LoVo (cell line): ENCODE data around the gene DST.
"Not testable (repeated sequence)": the region's sequence is repeated elsewhere in the genome, so short reads cannot be mapped to it uniquely, and the experiment has no call there.

ENCODE experiments used
- DNase-seq: peaks from one replicate; pipeline ENCODE4 v3.0.0-alpha.2; 2016; ENCODE audit warnings: low spot score

The DST gene

GRCh38 chr6:56661338-56661737, 18.6 kb upstream of the DST start:
- DNase-seq = not testable (repeated sequence)

- DNase-seq = no peak
Measured at GRCh38 chr6:56660381-56660730, 17.7 kb upstream of the DST start.

- DNase-seq = no peak
Measured at GRCh38 chr6:56659721-56660380, 17.2 kb upstream of the DST start.

GRCh38 chr6:56658326-56658725, 15.6 kb upstream of the DST start:
- DNase-seq = no peak

GRCh38 chr6:56657354-56657753, 14.7 kb upstream of the DST start:
- DNase-seq = no peak

- DNase-seq = no peak
Measured at GRCh38 chr6:56656466-56656865, 13.8 kb upstream of the DST start.

- no peak for DNase-seq
Measured at GRCh38 chr6:56655996-56656395, 13.3 kb upstream of the DST start.

- DNase-seq = no peak
Measured at GRCh38 chr6:56655249-56655648, 12.6 kb upstream of the DST start.

GRCh38 chr6:56652994-56653393, 10.3 kb upstream of the DST start:
- DNase-seq = peak; percentile 50

GRCh38 chr6:56652231-56652630, 9.5 kb upstream of the DST start:
- no peak for DNase-seq

GRCh38 chr6:56650191-56650590, 7.5 kb upstream of the DST start:
- DNase-seq = no peak

- no peak for DNase-seq
Measured at GRCh38 chr6:56649782-56650181, 7.1 kb upstream of the DST start.

GRCh38 chr6:56649053-56649769, 6.5 kb upstream of the DST start:
- DNase-seq = peak; percentile 64

GRCh38 chr6:56647172-56647762, 4.6 kb upstream of the DST start:
- DNase-seq = no peak

- DNase-seq = no peak
Measured at GRCh38 chr6:56644366-56644765, 1.7 kb upstream of the DST start.

- DNase-seq = no peak
Measured at GRCh38 chr6:56643379-56644089, 845 bp upstream of the DST start.

GRCh38 chr6:56640374-56640773, 2.3 kb downstream of the DST start:
- no peak for DNase-seq

- DNase-seq = no peak
Measured at GRCh38 chr6:56638760-56639159, 3.9 kb downstream of the DST start.

- peak; percentile 63 for DNase-seq
Measured at GRCh38 chr6:56637640-56638039, 5.0 kb downstream of the DST start.

- DNase-seq = no peak
Measured at GRCh38 chr6:56628105-56628504, 14.6 kb downstream of the DST start.

- no peak for DNase-seq
Measured at GRCh38 chr6:56625356-56625755, 17.3 kb downstream of the DST start.

GRCh38 chr6:56624728-56625069, 18.0 kb downstream of the DST start:
- no peak for DNase-seq
